ENCODE data around the gene PTGS1. TPM values are rescaled to one million over a fixed set of nuclear protein-coding genes. Genes with fewer than 3 reads are reported as not detected.

Gene PTGS1
- total RNA-seq, 1 donor from 2014 or later = 8.2 TPM

DNA sequence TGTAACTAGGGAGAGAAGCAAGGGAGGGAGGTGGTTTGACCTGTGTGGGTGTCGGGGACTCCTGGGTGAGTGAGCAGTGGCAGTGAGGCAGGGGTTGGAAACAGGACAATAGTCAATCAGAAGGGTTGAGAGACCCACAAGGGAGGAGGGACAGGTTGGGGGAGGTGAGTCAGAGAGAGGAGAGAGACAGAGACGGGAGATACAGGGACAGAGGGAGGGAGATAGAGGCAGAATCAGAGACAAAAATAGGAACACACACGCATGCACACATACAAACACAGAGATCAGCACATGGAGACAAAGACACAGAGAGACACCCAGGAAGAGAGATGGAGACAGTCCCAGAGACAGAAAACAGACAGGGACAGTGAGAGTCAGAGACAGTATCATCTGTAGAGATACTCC, 39.3 kb upstream of the PTGS1 start:
- H3K4me1 Mint-ChIP-seq = no peaks in the 10 kb centered on the region
- H3K9me3 Mint-ChIP-seq = no peaks in the 10 kb centered on the region
- no peak overlapping the region for H3K4me3 Mint-ChIP-seq
- peaks cover 10% of the 10 kb centered on the region for H3K27me3 Mint-ChIP-seq (ENCODE audit: low read depth)
- DNase-seq (ENCODE audit: low spot score in 2 of 2, unreplicated experiment in 2 of 2) = no peak
- peaks cover 5% of the 10 kb centered on the region for H3K36me3 Mint-ChIP-seq
- H3K27ac Mint-ChIP-seq = no peak overlapping the region
- TF ChIP-seq, protein P1, sequence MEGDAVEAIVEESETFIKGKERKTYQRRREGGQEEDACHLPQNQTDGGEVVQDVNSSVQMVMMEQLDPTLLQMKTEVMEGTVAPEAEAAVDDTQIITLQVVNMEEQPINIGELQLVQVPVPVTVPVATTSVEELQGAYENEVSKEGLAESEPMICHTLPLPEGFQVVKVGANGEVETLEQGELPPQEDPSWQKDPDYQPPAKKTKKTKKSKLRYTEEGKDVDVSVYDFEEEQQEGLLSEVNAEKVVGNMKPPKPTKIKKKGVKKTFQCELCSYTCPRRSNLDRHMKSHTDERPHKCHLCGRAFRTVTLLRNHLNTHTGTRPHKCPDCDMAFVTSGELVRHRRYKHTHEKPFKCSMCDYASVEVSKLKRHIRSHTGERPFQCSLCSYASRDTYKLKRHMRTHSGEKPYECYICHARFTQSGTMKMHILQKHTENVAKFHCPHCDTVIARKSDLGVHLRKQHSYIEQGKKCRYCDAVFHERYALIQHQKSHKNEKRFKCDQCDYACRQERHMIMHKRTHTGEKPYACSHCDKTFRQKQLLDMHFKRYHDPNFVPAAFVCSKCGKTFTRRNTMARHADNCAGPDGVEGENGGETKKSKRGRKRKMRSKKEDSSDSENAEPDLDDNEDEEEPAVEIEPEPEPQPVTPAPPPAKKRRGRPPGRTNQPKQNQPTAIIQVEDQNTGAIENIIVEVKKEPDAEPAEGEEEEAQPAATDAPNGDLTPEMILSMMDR (IDR thresholded peaks at IDR 0.05; ENCODE audit: unreplicated experiment) = no peak

DNA sequence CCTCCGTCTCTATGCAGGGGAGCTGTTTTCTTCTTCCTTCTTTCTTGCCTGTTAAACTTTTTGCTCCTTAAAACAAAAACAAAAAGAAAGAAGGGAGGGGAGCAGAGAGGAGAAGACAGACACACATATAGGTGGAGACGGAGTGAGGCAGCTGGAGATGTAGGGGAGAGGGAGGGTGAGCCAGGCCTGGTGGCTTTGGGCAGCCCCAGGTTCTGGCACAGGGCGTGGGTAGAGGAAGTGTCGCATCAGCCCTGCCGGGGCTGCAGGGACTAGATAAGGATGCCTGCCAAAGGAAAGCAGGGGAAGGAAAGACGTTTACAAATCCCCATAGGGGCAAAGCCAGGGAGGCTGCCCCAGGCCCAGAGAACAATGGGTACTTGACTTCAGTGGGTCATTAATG, 38.7 kb upstream of the PTGS1 start:
- peaks cover 5% of the 10 kb centered on the region for H3K36me3 Mint-ChIP-seq
- no peak overlapping the region for H3K27ac Mint-ChIP-seq
- no peak overlapping the region for H3K4me3 Mint-ChIP-seq
- TF ChIP-seq, protein P1 (IDR thresholded peaks at IDR 0.05; ENCODE audit: unreplicated experiment) = no peak
- H3K9me3 Mint-ChIP-seq = no peaks in the 10 kb centered on the region
- H3K4me1 Mint-ChIP-seq = no peaks in the 10 kb centered on the region
- H3K27me3 Mint-ChIP-seq (ENCODE audit: low read depth) = peaks cover 14% of the 10 kb centered on the region
- no peak for DNase-seq (ENCODE audit: low spot score in 2 of 2, unreplicated experiment in 2 of 2)

DNA sequence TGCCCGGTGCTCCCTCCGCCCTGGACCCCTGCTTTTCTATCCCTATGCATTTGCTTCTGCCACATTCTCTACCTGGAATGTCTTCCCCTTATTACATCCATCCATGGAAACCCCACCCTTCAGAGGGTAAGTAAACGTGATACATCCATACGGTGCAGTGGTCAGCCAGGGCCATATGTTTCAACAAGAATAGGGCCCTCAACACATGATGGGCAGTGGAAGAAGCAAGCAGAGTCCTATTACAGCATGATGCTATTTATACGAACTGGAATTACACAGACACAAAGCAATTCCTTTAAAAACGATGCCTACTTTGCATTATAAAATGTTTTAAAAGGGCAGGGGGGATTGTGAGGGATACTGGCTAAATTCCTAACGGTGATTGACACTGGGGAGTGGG, 38.2 kb upstream of the PTGS1 start:
- peaks cover 19% of the 10 kb centered on the region for H3K27me3 Mint-ChIP-seq (ENCODE audit: low read depth)
- DNase-seq (ENCODE audit: low spot score in 2 of 2, unreplicated experiment in 2 of 2) = no peak
- no peak overlapping the region for H3K4me3 Mint-ChIP-seq
- H3K36me3 Mint-ChIP-seq = peaks cover 5% of the 10 kb centered on the region
- no peak overlapping the region for H3K27ac Mint-ChIP-seq
- H3K4me1 Mint-ChIP-seq = no peaks in the 10 kb centered on the region
- TF ChIP-seq, protein P1 (IDR thresholded peaks at IDR 0.05; ENCODE audit: unreplicated experiment) = no peak
- H3K9me3 Mint-ChIP-seq = no peaks in the 10 kb centered on the region

DNA sequence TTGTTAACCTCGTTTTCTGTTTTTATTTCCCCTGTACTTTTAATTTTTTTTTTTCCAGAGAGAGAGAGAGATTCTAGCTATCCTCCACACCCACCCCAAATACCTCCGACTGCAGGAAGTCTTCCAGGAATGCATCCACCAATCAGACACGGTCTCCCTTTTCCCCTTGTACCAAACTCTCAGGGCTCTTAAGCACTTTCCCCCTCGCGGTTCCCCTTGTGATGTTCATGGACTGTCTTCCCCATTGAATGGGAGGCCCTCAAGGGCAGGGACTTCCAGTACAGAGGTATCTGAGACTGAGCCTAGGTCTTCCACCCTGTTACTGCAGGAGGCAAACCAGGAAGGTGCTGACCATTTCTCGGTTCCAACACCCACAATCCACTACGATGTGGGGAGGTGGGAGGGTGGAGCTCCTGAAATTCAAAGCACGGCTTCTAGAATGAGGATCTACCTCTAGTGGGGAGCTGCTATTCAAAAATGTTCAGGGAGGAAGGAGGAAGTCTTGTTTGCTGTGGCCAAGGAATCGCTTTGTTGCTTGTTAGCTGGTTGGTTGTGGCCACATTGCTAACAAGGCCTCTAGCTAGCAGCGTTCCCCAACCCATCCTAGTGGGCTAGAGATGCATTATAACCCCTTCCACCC, 37.5 kb upstream of the PTGS1 start:
- H3K27me3 Mint-ChIP-seq (ENCODE audit: low read depth) = peaks cover 26% of the 10 kb centered on the region
- peaks cover 5% of the 10 kb centered on the region for H3K36me3 Mint-ChIP-seq
- TF ChIP-seq, protein P1 (IDR thresholded peaks at IDR 0.05; ENCODE audit: unreplicated experiment) = no peak
- no peaks in the 10 kb centered on the region for H3K9me3 Mint-ChIP-seq
- no peaks in the 10 kb centered on the region for H3K4me1 Mint-ChIP-seq
- no peak for DNase-seq (ENCODE audit: low spot score in 2 of 2, unreplicated experiment in 2 of 2)
- H3K27ac Mint-ChIP-seq = no peak overlapping the region
- no peak overlapping the region for H3K4me3 Mint-ChIP-seq

DNA sequence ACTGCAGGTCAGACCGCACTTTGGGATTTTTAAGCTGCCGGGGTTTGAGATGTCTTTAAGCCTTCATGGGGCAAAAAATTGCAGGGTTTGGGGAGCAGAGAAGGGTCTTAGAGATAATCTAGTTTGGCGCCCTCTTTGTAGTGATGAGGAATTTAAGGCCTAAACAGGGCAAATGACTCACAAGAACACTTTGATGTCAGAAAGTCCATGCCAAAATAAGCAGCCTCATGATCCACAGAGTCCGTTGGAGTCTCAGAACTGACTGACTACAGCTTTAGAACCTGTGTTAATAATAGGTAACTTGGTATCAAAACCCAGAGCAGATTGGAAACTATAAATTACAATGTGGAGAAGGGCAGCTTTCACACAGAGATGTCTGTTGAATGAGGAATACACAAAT, 35.9 kb upstream of the PTGS1 start:
- Mint-ChIP-seq H3K27ac (no peak overlapping the region), H3K4me1 (no peaks in the 10 kb centered on the region), H3K4me3 (no peak overlapping the region), H3K27me3 (ENCODE audit: low read depth) (peaks cover 42% of the 10 kb centered on the region), H3K36me3 (no peaks in the 10 kb centered on the region), H3K9me3 (no peaks in the 10 kb centered on the region)
- no peak for DNase-seq (ENCODE audit: low spot score in 2 of 2, unreplicated experiment in 2 of 2)
- TF ChIP-seq, protein P1 (IDR thresholded peaks at IDR 0.05; ENCODE audit: unreplicated experiment) = no peak

DNA sequence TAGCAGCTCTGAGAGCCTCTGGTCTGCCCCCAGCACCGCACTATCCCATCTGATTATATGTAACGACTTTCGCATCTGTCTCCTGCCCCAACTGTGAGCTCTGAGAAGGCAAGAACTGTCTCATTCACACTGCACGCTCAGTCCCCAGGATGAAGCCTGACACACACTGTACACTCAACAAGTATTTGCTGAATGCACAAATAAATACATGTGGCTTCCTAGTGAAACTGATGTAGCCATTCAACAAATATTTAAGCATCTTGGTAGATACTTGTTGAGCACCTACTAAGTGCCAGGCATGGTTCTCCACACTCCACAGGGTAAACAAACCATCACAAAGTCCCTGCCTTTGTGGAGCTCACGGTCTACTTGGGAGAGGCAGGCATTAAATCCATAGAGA, 34.6 kb upstream of the PTGS1 start:
- TF ChIP-seq, protein P1 (IDR thresholded peaks at IDR 0.05; ENCODE audit: unreplicated experiment) = no peak
- Mint-ChIP-seq H3K9me3 (no peaks in the 10 kb centered on the region), H3K36me3 (no peaks in the 10 kb centered on the region), H3K27ac (no peak overlapping the region), H3K4me3 (no peak overlapping the region), H3K4me1 (no peaks in the 10 kb centered on the region), H3K27me3 (ENCODE audit: low read depth) (peaks cover 48% of the 10 kb centered on the region)
- DNase-seq (ENCODE audit: low spot score in 2 of 2, unreplicated experiment in 2 of 2) = no peak
